Epithelial cell of prostate (primary cell): ENCODE results near the gene PKD1.

Source experiments
- DNase-seq: peaks from one replicate; pipeline ENCODE4 v3.0.0-alpha.2; 2011; ENCODE audit warnings: low read depth, low spot score
- H3K27ac ChIP-seq: fragments of 450-650 bp; 2 replicates; pipeline ENCODE4 v1.5.1; 2017; ENCODE audit warnings: mild to moderate bottlenecking

Gene PKD1

GRCh38 chr16:2060346-2060745, 75.4 kb downstream of the PKD1 start:
- DNase-seq: no peak
- no peak overlapping the region for H3K27ac ChIP-seq

- no peak overlapping the region for H3K27ac ChIP-seq
- DNase-seq: no peak
These were observed 76.8 kb downstream of the PKD1 start for GRCh38 chr16:2058872-2059271.

DNA sequence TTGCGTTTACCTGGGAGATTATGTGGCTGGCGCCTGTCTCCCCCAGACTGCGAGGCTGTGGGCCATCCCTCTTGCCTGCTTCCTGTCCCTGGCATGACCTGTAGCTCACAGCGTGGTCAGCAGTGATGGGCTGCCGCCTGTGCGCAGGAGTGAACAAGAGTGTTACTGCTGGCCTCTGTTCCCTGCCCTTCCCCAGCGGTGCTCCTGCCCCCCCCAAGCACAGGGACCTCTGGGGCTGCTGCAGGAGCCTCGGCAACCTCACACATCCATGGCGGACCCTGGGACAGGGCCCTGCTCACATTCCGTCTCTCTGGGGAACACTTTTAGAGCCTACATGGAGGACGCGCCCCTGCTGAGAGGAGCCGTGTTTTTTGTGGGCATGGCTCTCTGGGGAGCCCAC, 77.3 kb downstream of the PKD1 start:
- H3K27ac ChIP-seq: no peak overlapping the region
- DNase-seq: no peak

DNA sequence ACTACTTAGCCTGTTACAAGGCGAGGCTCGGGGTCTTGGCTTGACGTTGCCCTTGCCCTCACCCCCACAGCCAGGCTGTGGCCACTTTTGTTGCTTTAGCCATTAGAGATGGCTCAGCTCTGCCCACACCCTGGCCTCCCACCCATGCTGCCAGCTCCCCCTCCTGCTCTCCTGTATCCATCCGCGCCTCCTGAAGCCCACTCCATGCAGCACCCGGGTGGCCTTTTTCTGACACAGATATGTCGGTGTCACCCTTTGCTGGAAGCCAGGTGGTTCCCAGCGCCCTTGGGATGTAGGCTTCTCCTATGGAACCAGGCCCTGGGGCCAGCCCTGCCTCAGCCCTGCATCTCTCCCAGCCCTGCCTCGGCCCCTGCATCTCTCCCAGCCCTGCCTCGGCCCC, 78.3 kb downstream of the PKD1 start:
- no peak for DNase-seq
- H3K27ac ChIP-seq: no peak overlapping the region

DNA sequence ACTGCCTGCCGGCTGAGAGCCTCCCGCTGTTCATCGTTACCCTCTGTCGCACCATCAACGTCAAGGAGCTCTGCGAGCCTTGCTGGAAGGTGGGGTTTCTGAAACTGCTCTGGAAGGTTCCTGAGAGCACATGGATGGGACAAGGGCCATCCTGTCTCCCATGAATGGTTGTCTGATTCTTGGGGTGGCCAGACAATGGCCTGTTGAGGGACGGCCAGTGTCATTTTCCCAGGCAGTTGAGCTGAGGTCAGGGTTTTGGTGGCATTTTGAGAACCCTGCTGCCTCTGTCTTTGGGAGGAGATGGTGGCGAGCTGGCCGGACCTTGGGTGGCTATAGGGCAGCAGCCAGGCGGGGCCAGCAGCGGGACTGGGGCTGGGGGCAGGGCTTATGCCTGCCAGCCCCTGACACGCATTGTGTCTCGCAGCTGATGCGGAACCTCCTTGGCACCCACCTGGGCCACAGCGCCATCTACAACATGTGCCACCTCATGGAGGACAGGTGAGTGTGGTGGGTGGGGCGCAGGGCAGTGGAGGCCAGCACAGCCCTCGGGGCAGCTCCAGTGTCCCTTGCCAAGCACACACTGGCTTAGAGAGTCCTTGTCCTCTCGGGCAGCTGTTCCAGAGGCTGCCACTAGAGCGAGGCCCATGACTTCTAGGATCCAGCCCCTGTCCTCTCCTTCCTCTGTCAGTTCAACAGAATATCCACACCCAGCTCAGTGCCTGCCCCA, 78.9 kb downstream of the PKD1 start:
- no peak overlapping the region for H3K27ac ChIP-seq
- DNase-seq: no peak

GRCh38 chr16:2056077-2056476, 79.6 kb downstream of the PKD1 start:
- no peak overlapping the region for H3K27ac ChIP-seq
- no peak for DNase-seq

DNA sequence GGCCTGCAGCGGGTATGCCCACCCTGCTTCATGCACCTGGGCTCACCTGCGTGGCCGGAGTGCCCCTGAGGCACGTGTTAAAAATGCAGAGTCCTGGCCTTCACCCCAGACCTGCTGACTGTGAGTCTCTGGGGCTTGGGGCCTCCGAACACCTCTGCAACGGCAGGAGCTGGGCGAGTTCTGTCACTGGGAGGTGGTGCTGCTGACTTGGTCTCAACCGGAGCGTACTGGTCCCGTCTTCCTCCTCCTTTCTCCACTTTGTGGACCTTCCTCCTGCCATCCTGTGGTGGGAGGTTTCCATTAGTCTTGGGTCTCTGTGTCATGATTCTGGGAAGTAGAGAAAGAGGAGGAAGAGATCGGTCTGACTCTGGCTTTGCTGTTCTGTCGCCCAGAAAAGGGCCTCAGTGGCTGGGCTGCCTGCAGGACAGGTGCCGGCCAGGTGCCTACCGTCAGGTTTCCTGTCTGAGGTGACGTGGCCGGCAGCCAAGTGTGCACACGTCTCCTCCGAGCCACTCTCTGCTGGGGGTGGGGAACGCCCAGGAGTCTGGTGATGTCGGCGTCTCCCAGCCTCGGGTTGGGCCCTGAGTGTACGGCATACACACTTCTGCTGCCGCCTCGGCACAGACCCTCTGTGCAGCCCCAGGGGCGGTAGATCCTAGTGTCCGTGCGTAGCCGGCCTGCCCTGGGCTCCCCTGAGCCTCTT, 81.0 kb downstream of the PKD1 start:
- DNase-seq: no peak
- H3K27ac ChIP-seq: no peak overlapping the region

DNA sequence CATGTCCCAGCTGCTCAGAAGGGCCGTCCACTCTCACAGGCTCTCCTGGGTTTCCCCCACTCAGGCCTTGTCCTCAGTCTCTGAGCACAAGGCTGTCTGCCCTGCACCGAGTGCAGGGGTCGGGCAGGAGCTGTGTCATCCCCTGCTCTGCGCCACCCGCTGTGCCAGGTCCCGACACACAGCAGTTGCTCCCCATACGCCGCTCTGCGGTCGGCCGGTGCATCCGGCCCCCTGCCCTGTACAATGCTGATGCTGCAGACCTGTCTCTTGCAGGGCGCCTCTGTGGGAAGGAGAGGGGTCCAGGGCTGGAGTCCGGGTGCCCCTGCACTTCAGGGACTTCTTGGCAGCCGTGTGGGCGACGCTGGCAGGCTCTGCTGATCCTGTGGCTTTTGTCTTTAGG, 81.8 kb downstream of the PKD1 start:
- no peak overlapping the region for H3K27ac ChIP-seq
- DNase-seq: no peak

DNA sequence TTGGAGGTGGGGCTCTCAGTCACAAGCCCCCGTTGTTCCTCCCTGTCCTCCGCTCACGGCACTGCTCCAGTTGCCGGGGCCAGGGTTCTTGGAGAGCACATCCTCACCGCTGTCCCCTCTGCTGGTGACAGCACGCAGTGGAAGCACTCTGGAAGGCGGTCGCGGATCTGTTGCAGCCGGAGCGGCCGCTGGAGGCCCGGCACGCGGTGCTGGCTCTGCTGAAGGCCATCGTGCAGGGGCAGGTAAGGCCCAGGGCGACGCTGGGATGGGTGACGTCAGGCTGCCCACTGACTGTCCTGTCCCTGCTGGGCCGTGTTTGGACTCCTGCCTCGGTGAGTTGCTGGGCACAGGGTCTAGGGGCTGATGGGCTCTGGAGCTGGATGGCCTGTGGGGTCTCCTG, 82.5 kb downstream of the PKD1 start:
- H3K27ac ChIP-seq: no peak overlapping the region
- no peak for DNase-seq

DNA sequence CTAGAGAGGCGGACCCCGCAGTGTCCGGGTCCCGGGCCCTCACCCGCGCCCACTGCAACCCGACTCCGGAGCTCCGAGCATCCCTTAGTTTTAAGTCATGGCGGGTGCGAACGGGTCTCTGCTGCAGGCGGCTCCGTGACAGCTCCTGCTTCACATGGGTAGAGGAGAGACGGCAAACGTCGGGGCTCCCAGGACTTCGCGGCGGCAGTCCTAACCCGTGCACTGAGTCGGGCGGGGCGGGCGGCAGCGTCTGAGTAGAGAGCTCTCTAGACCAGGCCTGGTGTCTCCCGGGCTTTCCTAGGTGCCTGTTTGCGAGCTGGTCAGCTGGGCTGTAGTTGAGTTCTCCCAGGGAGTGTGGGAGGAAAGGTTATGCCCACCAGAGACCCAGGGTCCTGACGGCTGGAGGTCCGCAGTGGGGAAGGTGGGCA, 87.6 kb downstream of the PKD1 start:
- DNase-seq: no peak
- H3K27ac ChIP-seq: no peak overlapping the region

GRCh38 chr16:2047330-2048115, 88.2 kb downstream of the PKD1 start, which contains the start of the genes NTHL1 and TSC2:
NTHL1 (minus strand) TSS chr16:2047834; CDS start chr16:2047823, 11 bp downstream.
TSC2 (plus strand) TSS chr16:2047985; CDS start chr16:2048616, 631 bp downstream.
- H3K27ac ChIP-seq: no peak within 1 kb of the TSS
- peak; percentile 75 for DNase-seq

DNA sequence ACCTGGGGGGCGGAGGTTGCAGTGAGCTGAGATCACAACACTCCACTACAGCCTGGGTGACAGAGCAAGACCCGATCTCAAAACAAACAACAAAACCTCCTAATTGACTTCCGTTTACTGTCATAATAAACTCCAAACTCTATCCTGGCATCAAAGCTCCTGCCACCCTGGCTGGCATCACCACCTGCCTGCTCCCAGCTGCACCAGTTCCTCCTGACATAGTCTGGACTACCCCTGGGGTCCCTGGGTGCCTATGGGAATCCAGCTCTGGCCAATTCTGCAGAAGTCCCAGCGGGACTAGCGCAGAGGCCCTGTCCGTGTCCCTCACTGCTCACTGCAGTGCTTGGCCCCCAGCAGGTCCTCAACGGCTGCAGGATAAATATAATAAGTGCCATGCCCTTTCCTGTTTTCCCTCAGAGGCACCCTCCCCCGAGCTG, 88.8 kb downstream of the PKD1 start:
- H3K27ac ChIP-seq: no peak overlapping the region
- no peak for DNase-seq

DNA sequence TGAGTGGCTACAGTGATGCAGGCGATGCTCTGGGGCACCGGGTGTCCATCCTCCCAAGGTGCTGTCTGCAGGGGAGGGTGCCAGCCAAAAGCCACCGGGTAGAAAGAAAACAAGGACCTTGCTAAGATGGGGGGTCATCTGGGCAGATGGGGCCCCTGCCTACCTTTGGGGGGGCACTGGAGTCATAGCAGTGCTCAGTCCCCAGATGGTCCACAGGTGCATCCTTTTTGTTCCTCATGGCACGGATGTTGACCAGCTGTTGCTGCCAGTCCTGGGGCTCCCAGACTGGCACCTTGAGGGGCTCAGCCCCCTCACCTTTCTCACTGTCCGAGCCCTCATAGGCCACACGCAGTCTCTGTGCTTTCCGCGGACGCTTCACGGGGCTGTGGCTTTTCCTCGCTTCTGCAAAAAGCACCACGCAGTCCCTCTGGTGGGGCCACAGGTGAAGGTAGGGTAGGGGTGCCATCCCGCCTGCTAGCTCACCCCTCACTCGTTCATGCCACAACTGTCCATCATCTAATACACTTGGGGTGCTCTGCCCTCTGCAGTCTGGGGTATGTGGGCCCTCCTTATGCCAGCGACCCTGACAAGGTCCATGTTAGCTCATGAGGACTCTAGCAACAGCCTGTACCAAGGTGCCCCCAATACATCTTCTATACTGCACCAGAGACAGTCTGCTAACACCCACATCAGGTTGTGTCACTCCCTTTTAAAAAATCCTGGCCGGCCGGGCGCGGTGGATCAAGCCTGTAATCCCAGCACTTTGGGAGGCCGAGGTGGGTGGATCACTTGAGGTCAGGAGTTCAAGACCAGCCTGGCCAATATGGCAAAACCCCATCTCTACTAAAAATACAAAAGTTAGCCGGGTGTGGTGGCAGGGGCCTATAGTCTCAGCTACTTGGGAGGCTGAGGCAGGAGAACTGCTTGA, 89.5 kb downstream of the PKD1 start:
- no peak overlapping the region for H3K27ac ChIP-seq
- DNase-seq: no peak

DNA sequence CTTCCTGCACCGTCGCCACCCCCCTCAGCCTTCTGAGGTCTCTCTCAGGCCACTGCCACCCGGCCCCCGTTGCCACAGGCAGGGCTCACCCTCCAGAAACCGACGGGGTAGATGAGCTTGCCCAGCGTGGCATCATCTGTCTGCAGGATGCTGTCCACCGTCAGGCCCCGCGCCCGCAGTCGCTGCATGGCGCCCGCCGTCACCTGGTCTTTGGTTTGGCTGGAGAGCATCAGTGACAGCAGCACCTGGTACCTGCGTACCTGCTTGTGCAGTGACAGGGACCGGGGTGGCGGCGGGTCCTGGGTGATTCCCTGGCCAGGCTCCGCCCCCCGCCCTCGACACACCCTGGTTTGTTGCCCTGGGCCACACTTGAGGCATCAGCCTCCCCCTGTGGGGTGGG, 91.2 kb downstream of the PKD1 start:
- H3K27ac ChIP-seq: no peak overlapping the region
- no peak for DNase-seq

- no peak overlapping the region for H3K27ac ChIP-seq
- no peak for DNase-seq
These were observed 91.8 kb downstream of the PKD1 start for GRCh38 chr16:2043667-2044451.

DNA sequence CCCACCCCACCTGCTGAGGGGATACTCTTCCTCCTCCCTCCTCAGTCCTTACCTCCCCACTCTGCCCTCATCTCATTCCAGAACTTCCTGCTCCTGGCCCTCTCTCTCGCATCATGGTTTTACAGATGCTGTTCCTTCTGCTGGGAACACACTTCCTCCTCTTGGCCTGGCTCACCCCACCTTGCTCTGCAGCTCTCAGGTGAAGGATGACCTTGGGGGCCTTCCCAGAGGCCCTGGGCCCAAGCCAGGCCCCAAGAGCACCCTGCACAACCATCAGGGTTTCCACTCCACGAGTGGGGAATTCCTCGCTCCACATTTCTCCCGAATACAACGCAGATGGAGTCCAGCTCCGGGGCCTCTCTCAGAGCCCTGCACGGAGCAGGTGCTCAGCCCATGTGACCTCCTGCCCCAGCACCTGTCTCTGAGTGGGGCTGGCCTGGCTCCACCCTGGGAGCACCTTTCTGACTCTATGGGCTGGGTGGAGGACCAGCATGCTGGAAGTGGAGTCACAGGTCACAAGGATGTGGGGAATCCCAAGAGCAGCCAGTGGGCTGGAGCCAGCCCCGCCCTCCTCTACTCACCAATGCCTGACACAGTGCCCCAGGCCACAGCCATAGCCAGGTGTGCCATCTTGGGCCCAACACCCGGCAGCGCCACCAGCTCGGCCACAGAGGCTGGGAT, 92.6 kb downstream of the PKD1 start:
- H3K27ac ChIP-seq: no peak overlapping the region
- no peak for DNase-seq

GRCh38 chr16:2042171-2042985, 93.3 kb downstream of the PKD1 start:
- no peak for DNase-seq
- H3K27ac ChIP-seq: peak overlapping the region; percentile 75
